NCI-H82 treated with DMSO at 0.1 percent for 48 hours (cell line): Measurements from ENCODE around the gene PIK3CD.

Experiments
- DNase-seq: peaks from one replicate; lab custom pipeline; 2025; ENCODE audit not compliant: unreplicated experiment; lab: John Stamatoyannopoulos, UW

PIK3CD gene

DNA sequence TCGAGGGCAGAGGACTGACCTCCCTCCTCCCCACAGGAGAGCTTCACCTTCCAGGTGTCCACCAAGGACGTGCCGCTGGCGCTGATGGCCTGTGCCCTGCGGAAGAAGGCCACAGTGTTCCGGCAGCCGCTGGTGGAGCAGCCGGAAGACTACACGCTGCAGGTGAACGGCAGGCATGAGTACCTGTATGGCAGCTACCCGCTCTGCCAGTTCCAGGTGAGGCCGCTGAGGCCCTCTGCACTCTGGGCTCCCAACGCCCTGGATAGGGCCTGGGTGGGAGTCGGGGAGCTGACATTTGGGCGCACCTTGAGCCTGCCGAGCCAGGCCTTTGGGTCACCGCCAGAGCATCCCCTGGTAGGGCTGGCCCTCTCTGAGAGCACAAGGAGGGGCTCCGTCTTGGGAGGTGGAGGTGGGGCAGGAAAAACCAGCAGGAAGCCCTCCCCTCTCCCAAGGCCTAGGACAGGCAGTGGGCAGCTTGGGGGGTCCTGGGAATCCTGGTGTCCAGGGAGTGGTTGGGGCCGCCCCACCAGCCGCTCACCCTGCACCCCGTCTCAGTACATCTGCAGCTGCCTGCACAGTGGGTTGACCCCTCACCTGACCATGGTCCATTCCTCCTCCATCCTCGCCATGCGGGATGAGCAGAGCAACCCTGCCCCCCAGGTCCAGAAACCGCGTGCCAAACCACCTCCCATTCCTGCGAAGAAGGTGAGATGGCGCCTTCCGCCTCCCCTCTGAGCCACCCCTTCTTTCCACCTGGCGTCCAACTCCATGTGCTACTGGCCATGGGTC is 65.1 kb downstream of the PIK3CD start:
- DNase-seq, result no peak

GRCh38 chr1:9717193-9718005 is 65.9 kb downstream of the PIK3CD start:
- DNase-seq, result no peak

DNA sequence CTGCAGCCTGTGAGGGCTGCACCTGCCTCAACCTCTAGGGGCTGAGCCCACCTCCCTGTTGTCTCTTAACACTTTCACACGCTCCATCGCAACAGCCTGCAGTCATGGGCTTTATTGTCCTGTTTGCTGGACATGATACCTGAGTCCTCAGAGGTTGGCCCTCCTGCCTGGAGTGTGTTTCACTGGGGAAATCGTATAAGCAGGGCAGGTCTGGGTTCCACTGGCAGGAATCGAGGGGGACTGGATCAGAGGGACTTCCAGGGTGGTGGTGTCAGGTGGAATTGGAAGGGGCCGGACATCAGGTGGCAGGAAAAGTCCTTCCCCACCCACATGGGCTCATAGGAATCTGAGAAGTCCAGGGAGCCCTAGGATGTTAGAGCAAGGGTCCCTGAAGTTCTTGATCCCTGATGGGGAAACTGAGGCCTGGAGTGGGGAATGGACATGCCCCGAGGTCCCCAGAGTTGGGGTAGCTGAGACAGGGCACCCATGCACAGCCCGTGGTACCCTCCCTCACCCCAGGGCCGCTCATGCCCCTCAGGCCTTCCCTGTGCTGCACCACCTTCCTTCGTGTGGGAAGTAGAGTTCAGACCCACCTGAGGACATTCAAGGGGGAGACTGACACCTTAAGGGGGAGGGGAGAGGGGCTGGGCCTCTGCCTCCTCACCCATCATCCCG is 66.6 kb downstream of the PIK3CD start:
- no peak for DNase-seq

GRCh38 chr1:9719978-9720722 is 68.6 kb downstream of the PIK3CD start:
- no peak for DNase-seq

DNA sequence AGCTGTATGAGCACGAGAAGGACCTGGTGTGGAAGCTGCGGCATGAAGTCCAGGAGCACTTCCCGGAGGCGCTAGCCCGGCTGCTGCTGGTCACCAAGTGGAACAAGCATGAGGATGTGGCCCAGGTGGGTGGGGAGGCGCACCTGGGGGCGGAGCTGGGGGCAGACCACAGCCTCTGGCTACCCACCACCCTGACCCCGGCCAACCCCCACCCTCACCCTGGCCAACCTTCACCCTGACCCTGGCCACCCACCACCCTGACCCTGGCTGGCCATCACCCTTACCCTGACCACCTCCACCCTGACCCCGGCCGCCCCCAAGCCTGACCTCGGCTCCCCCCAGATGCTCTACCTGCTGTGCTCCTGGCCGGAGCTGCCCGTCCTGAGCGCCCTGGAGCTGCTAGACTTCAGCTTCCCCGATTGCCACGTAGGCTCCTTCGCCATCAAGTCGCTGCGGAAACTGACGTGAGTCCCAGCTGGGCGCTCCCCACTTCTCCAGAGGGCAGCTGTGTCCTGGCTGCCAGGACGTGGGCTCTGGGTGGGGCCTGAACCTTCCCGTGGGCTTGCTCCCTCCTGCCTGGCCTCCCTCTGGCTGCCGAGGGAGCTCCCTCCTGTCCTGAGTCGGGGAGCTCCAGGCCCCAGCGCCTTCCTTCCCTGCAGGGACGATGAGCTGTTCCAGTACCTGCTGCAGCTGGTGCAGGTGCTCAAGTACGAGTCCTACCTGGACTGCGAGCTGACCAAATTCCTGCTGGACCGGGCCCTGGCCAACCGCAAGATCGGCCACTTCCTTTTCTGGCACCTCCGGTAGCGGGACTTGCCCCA is 69.5 kb downstream of the PIK3CD start:
- DNase-seq, result no peak

- no peak for DNase-seq
Observed at GRCh38 chr1:9721606-9722377, 70.3 kb downstream of the PIK3CD start.

DNA sequence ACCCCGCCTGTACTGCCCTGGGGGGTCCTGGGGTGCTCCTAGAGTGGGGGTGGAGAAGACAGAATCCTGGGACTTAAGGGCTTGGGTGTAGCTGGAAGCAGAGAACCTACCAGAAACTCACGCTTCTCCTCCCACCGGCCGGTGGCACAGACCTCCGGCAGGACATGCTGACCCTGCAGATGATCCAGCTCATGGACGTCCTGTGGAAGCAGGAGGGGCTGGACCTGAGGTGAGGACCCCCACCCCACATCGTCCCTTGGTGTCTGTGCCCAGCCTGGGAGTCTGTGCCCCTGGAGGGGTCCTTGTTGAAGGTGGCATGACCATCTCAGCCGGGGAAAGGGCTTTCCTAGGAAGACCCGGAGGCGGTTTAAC is 70.8 kb downstream of the PIK3CD start:
- DNase-seq, result no peak

- no peak for DNase-seq
Observed at GRCh38 chr1:9723068-9723805, 71.7 kb downstream of the PIK3CD start.

DNA sequence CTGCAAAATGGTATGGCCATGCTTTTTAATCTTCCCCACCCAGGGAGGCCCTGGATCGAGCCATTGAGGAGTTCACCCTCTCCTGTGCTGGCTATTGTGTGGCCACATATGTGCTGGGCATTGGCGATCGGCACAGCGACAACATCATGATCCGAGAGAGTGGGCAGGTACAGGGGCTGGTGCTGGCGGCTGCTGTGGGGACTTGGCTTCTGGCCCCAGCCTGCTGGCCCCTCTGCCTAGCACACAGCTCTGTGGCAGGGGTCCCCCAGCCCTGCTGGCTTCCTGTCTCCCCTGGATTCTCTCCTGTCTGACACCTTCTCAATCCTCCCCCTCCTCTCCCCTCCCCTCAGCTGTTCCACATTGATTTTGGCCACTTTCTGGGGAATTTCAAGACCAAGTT is 72.4 kb downstream of the PIK3CD start:
- DNase-seq, result no peak

GRCh38 chr1:9724706-9725476 is 73.4 kb downstream of the PIK3CD start:
- DNase-seq, result peak; percentile 27

- no peak for DNase-seq
Observed at GRCh38 chr1:9726406-9726805, 74.9 kb downstream of the PIK3CD start.

DNA sequence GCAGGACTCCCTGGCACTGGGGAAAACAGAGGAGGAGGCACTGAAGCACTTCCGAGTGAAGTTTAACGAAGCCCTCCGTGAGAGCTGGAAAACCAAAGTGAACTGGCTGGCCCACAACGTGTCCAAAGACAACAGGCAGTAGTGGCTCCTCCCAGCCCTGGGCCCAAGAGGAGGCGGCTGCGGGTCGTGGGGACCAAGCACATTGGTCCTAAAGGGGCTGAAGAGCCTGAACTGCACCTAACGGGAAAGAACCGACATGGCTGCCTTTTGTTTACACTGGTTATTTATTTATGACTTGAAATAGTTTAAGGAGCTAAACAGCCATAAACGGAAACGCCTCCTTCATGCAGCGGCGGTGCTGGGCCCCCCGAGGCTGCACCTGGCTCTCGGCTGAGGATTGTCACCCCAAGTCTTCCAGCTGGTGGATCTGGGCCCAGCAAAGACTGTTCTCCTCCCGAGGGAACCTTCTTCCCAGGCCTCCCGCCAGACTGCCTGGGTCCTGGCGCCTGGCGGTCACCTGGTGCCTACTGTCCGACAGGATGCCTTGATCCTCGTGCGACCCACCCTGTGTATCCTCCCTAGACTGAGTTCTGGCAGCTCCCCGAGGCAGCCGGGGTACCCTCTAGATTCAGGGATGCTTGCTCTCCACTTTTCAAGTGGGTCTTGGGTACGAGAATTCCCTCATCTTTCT is 75.5 kb downstream of the PIK3CD start:
- no peak for DNase-seq

DNA sequence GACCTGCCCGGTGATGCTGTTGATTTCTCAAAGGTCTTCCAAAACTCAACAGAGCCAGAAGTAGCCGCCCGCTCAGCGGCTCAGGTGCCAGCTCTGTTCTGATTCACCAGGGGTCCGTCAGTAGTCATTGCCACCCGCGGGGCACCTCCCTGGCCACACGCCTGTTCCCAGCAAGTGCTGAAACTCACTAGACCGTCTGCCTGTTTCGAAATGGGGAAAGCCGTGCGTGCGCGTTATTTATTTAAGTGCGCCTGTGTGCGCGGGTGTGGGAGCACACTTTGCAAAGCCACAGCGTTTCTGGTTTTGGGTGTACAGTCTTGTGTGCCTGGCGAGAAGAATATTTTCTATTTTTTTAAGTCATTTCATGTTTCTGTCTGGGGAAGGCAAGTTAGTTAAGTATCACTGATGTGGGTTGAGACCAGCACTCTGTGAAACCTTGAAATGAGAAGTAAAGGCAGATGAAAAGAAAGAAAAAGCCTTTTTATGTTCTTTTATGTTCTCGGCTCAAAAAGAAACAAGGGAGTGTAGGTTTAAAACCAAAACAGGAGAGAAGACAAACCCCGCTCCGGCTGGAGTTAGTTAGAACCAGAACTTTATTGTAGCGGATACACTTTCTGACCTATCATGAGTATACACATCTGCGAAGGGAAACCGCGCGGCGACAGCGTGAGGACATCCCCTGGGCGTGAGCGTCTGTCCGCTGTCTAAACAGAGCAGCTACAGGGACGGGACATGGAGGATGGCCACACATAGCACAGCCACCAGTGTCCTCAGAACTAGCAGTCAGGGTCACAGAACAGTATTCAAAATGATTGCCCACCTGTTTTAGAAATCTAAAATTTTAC is 77.1 kb downstream of the PIK3CD start:
- no peak for DNase-seq

- no peak for DNase-seq
Observed at GRCh38 chr1:9729523-9729922, 78.0 kb downstream of the PIK3CD start.

GRCh38 chr1:9730096-9730901 is 78.8 kb downstream of the PIK3CD start:
- no peak for DNase-seq

DNA sequence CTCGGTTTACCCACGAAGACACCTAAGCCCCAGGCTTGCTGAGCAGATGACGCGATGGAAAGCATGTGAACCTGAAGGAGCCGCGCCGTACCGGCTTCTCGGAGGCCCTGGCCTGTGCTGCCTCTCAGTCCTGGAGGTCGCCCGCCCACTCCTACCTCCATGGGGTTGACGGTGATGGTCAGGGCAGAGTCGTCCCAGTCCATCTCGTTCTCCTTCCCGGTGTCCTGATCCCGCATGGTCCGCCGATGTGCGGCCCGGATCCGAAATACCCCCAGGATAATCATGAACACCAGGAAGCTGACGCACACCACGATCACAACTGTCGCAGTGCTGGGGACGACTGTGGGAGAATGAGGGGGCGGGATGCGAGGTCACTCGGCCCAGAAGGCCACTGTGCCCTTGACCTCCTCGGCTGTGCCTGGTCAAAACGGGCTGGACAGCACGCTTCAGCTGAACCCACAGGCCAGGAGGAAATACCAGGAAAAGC is 79.6 kb downstream of the PIK3CD start:
- DNase-seq, result no peak
